Stimulated activated CD8-positive, alpha-beta memory T cell treated with anti-CD3 and anti-CD28 coated beads, Interleukin-4, amount 100 ng/mL, for 24 hours (primary cell): Measurements from ENCODE around the gene ARHGEF19.
"Not testable (repeated sequence)": the region's sequence is repeated elsewhere in the genome, so short reads cannot be mapped to it uniquely, and the experiment has no call there.

Experiments used
- DNase-seq: peaks from one replicate; pipeline ENCODE4 v3.0.0-alpha.2; 2020; ENCODE audit warnings: low read depth

ARHGEF19 gene

DNA sequence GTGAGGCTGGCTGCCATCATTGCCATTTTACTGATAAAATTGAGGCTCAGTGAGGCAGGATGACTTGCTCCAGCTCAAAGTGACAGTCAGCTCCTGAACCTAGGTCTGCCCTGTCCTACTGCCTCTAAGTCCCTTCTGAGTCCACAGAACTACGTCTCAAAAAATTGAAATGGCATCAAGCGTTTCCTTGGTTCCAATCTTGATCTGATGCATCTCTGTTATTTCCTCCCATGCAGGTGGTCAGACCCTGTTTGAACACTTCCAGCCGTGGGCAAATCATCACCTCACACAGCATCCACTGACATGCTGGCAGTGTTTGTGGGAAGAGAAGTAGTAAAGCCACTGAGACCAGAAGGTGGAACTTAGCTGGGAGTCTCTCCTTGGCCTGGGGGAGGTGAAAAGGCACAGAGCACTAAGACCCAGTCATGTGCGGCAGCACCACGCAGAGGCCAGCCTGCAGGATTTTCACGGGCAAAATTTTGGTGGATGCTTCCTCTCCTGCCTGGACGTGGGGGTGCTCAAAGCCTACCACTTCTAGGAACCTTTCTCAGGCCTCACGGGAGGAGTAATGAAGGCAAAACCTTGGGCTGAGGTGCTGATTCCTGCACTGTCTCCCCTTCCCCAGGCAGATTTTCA is 32.3 kb upstream of the ARHGEF19 start:
- no peak for DNase-seq

- peak; percentile 55 for DNase-seq
These were observed 31.6 kb upstream of the ARHGEF19 start for GRCh38 chr1:16243936-16244649.

GRCh38 chr1:16243215-16243610 is 30.8 kb upstream of the ARHGEF19 start:
- DNase-seq = no peak

- DNase-seq = no peak
These were observed 30.2 kb upstream of the ARHGEF19 start for GRCh38 chr1:16242556-16243214.

- DNase-seq = no peak
These were observed 28.8 kb upstream of the ARHGEF19 start for GRCh38 chr1:16241221-16241708.

DNA sequence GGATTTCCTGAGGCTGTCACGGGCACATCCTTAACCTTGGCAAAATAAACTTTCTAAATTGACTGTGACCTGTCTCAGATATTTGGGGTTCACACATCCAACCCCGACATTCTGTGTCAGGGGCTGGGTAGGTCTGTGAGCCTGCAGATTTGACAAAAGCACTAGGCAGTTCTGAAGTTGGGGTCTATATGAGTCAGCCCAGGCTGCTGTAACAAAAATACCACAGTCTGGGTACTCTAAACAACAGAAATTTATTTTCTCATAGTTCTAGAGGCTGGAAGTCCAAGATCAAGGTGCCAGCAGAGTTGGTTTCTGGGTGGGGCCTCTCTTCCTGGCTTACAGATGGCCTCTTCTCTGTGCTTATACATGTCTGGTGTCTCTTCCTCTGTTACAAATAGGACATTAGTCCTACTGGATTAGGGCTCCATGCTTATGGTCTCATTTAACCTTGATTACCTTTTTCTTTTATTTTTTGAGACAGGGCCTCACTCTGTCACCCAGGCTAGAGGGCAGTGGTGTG is 27.6 kb upstream of the ARHGEF19 start:
- DNase-seq = no peak

DNA sequence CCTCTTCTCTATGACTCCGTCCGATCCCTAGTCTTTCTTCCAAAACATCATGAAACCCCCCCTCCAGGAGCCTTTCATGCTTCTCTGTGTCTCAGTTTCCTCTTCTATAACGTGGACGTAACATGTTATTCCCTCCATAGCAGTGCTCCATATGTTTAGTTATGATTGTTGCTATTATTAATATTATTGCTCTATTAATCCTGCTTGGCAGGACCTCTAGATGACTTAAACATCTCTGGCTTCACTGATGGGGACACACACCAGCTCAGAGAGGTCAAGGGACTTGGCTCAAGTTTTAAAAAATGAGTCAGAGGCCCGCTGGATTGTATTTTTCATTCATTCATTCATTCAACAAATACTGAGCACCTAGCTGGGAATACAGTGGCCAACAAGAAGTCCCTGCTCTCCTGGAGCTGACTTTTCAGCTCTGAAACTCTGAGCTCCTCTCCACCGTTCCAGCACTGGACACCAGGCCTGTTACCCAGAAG is 24.9 kb upstream of the ARHGEF19 start:
- no peak for DNase-seq

GRCh38 chr1:16236511-16237342 is 24.3 kb upstream of the ARHGEF19 start, which contains the start of gene CPLANE2:
TSS of gene CPLANE2 (minus strand) at chr1:16237183. CDS start at chr1:16236742, 441 bp downstream.
- DNase-seq = peak; percentile 94

GRCh38 chr1:16235944-16236510 is 23.6 kb upstream of the ARHGEF19 start:
- DNase-seq = no peak

GRCh38 chr1:16235347-16235746 is 22.9 kb upstream of the ARHGEF19 start:
- DNase-seq = no peak

GRCh38 chr1:16233431-16233830 is 21.0 kb upstream of the ARHGEF19 start:
- DNase-seq = no peak

GRCh38 chr1:16232316-16232710 is 19.9 kb upstream of the ARHGEF19 start:
- no peak for DNase-seq

GRCh38 chr1:16231331-16232315 is 19.2 kb upstream of the ARHGEF19 start:
- DNase-seq = no peak

- no peak for DNase-seq
These were observed 18.3 kb upstream of the ARHGEF19 start for GRCh38 chr1:16230744-16231143.

- DNase-seq = no peak
These were observed 17.7 kb upstream of the ARHGEF19 start for GRCh38 chr1:16229976-16230740.

DNA sequence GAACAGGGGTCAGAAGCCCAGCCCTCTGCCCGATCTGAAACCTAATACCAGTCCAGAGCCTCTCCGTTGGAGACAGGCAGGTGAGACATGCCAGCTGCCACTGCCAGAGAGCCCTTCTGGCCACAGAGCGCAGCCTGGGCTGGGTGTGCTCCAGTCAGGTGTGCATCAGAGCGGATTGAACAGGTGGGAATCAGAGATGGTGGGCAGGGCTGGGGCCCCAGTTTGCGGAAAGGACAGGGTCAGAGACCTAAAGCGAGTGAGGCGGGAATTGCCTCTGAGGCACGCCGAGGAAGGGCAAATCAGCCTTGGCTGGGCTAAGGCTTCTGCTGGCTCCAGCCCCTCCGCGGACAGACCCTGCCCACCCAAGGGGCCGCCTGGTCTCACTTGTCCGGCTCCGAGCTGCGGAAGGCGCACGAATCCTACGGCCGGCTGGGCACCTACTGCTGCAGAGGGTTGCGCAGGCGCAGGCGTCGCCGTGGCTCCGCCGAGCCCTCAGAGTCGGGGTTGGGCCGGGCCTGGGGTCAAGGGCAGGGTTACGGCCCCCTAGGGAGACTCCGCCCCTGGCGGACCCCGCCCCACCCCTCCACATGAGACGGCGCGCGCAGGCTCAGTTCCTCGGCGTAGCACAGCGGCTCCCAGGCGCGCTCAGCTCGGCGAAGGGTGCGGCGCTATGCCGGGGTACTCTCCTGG is 14.2 kb upstream of the ARHGEF19 start:
- DNase-seq = no peak

GRCh38 chr1:16226129-16226489 is 13.7 kb upstream of the ARHGEF19 start:
- no peak for DNase-seq

- no peak for DNase-seq
These were observed 12.0 kb upstream of the ARHGEF19 start for GRCh38 chr1:16224472-16224871.

GRCh38 chr1:16222716-16223115 is 10.3 kb upstream of the ARHGEF19 start:
- not testable (repeated sequence) for DNase-seq
